Measurements from ENCODE around the gene RAP1GAP2. TPM values are rescaled to one million over a fixed set of nuclear protein-coding genes. Genes with fewer than 3 reads are reported as not detected.
"Not testable (repeated sequence)": the region's sequence is repeated elsewhere in the genome, so short reads cannot be mapped to it uniquely, and the experiment has no call there.

Gene RAP1GAP2
- total RNA-seq, 3 donors from 2014 or later = 26.6 to 45.3 (median 43.3) TPM

GRCh38 chr17:2883544-2884213 is 87.4 kb downstream of the RAP1GAP2 start:
- no peak for TF ChIP-seq CTCF (IDR thresholded peaks at IDR 0.05)
- DNase-seq = no peak
- no peaks in the 10 kb centered on the region for H3K36me3 ChIP-seq (ENCODE audit: low read depth)
- H3K4me1 ChIP-seq (ENCODE audit: low read depth) = no peaks in the 10 kb centered on the region
- no peaks in the 10 kb centered on the region for H3K9me3 ChIP-seq
- peak; percentile 76 for ATAC-seq
- intact Hi-C loops (cut with DNase I, micrococcal nuclease) = no loop called here
- H3K4me3 ChIP-seq = no peak overlapping the region

- TF ChIP-seq CTCF (IDR thresholded peaks at IDR 0.05) = no peak
- Histone ChIP-seq H3K9me3 (no peaks in the 10 kb centered on the region), H3K36me3 (ENCODE audit: low read depth) (no peaks in the 10 kb centered on the region), H3K4me3 (no peak overlapping the region), H3K4me1 (ENCODE audit: low read depth) (peaks cover 5% of the 10 kb centered on the region)
- DNase-seq (no peak), ATAC-seq (no peak)
- intact Hi-C loops (cut with DNase I, micrococcal nuclease) = no loop called here
Observed at GRCh38 chr17:2885733-2886132, 89.5 kb downstream of the RAP1GAP2 start.

GRCh38 chr17:2888326-2888725 is 92.1 kb downstream of the RAP1GAP2 start:
- H3K4me1 ChIP-seq (ENCODE audit: low read depth) = peaks cover 19% of the 10 kb centered on the region
- no peak for DNase-seq
- intact Hi-C loops (cut with DNase I, micrococcal nuclease) = no loop called here
- no peak for TF ChIP-seq CTCF (IDR thresholded peaks at IDR 0.05)
- no peak for ATAC-seq
- no peak overlapping the region for H3K4me3 ChIP-seq
- H3K36me3 ChIP-seq (ENCODE audit: low read depth) = no peaks in the 10 kb centered on the region
- H3K9me3 ChIP-seq = no peaks in the 10 kb centered on the region

- Histone ChIP-seq H3K4me3 (no peak overlapping the region), H3K9me3 (no peaks in the 10 kb centered on the region), H3K4me1 (ENCODE audit: low read depth) (peaks cover 22% of the 10 kb centered on the region), H3K36me3 (ENCODE audit: low read depth) (no peaks in the 10 kb centered on the region)
- intact Hi-C loops (cut with DNase I, micrococcal nuclease) = no loop called here
- DNase-seq (no peak), ATAC-seq (no peak)
- no peak for TF ChIP-seq CTCF (IDR thresholded peaks at IDR 0.05)
Observed at GRCh38 chr17:2889256-2889655, 93.0 kb downstream of the RAP1GAP2 start.

GRCh38 chr17:2890778-2891177 is 94.5 kb downstream of the RAP1GAP2 start:
- intact Hi-C loops (cut with DNase I, micrococcal nuclease); H3K36me3 ChIP-seq (ENCODE audit: low read depth); H3K9me3 ChIP-seq; H3K4me3 ChIP-seq: not testable (repeated sequence)
- peak; percentile 46 for ATAC-seq
- DNase-seq = peak in 1 of 3 donors; percentile 57
- peaks cover 28% of the 10 kb centered on the region for H3K4me1 ChIP-seq (ENCODE audit: low read depth)

- Histone ChIP-seq H3K4me1 (ENCODE audit: low read depth) (peaks cover 28% of the 10 kb centered on the region), H3K9me3 (no peaks in the 10 kb centered on the region), H3K36me3 (ENCODE audit: low read depth) (no peaks in the 10 kb centered on the region), H3K4me3 (no peak overlapping the region)
- DNase-seq (no peak), ATAC-seq (peak; percentile 65)
- intact Hi-C loops (cut with DNase I, micrococcal nuclease) = no loop called here
- TF ChIP-seq CTCF (IDR thresholded peaks at IDR 0.05) = no peak
Observed at GRCh38 chr17:2892305-2892971, 96.2 kb downstream of the RAP1GAP2 start.

Data from mucosa of descending colon (tissue), 3 donors.